Fibroblast of the aortic adventitia (primary cell): Measurements from ENCODE around the gene WNT10A. TPM values are rescaled to one million over a fixed set of nuclear protein-coding genes. Genes with fewer than 3 reads are reported as not detected.
"Not testable (repeated sequence)": the region's sequence is repeated elsewhere in the genome, so short reads cannot be mapped to it uniquely, and the experiment has no call there.

Source experiments
- DNase-seq: peaks from one replicate; pipeline ENCODE4 v3.0.0-alpha.2; 2010; ENCODE audit warnings: low read depth
- H3K4me3 ChIP-seq: 2 replicates; pipeline ENCODE4 v1.5.1; 2011; ENCODE audit warnings: low read depth, mild to moderate bottlenecking, control low read depth, low read length, moderate library complexity
- small RNA-seq: library from RNA; depleted of rRNA; stranded (forward); fragments of <200 nt; gene quantifications from one replicate; pipeline ENCODE3, GENCODE V24; 2012
- total RNA-seq: library from RNA; depleted of rRNA; stranded (reverse); fragments of >200 nt; gene quantifications from 2 replicates; pipeline ENCODE4 v1.2.3, GENCODE V29; 2012; ENCODE audit warnings: low replicate concordance
- TF ChIP-seq, protein P1 (sequence below): IDR thresholded peaks from 2 replicates; pipeline ENCODE4 v1.5.1; 2011; ENCODE audit warnings: mild to moderate bottlenecking, low read length, control low read depth, inconsistent platforms; ENCODE audit not compliant: insufficient read depth

Gene WNT10A
- total RNA-seq, 1 donor, result not detected

DNA sequence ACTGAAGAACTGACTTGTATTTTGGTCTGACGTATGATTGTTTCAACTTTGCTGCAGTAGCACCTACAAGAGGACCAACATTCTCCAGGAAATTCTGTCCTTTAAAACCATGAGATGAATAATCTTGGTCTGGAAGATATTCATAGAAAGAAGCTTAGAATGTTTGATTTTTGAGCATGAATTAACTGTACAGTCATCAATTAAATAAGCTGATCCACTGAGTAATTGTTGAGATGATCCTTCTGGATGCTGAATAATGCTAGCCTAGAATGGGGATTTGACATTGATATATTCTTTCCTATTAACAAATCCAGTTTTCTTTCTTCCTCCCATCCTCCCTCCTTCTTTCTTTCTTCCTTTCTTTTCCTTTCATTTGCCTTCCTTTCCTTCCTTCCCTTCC, 39.9 kb downstream of the WNT10A start:
- H3K4me3 ChIP-seq, result no peak overlapping the region
- DNase-seq, result no peak
- TF ChIP-seq, protein P1, sequence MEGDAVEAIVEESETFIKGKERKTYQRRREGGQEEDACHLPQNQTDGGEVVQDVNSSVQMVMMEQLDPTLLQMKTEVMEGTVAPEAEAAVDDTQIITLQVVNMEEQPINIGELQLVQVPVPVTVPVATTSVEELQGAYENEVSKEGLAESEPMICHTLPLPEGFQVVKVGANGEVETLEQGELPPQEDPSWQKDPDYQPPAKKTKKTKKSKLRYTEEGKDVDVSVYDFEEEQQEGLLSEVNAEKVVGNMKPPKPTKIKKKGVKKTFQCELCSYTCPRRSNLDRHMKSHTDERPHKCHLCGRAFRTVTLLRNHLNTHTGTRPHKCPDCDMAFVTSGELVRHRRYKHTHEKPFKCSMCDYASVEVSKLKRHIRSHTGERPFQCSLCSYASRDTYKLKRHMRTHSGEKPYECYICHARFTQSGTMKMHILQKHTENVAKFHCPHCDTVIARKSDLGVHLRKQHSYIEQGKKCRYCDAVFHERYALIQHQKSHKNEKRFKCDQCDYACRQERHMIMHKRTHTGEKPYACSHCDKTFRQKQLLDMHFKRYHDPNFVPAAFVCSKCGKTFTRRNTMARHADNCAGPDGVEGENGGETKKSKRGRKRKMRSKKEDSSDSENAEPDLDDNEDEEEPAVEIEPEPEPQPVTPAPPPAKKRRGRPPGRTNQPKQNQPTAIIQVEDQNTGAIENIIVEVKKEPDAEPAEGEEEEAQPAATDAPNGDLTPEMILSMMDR, result no peak

DNA sequence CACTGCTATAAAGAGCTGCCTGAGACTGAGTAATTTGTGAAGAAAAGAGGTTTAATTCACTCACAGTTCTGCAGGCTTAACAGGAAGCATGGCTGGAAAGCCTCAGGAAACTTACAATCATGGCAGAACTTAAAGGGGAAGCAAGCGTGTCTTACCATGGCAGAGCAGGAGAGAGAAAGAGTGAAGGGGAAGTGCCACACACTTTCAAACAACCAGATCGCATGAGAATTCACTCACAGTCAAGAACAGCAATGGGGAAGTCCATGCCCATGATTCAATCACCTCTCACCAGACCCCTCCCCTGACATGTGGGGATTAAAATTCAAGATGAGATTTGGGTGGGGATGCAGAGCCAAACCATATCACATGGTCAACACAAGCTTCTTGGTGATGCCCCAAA, 44.1 kb downstream of the WNT10A start:
- TF ChIP-seq, protein P1, result no peak
- H3K4me3 ChIP-seq, result no peak overlapping the region
- no peak for DNase-seq

DNA sequence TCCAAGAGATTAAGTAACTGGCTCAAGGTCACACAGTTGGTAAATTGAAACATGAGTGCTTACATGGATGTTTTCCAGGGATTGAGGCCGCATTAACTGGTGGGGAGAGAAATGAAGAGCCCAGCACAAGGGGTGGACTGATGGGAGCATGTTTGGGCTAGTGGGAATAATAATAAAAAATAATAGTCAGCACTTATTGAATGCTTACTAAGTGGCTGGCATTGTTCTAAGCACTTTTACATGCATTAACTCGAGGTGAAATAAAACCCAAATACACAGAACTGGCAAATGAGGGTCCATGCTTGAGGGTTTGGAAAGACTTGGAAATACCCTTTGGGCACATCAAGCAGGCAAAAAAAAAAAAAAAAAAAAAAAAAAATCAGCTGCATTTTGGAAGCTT, 44.8 kb downstream of the WNT10A start:
- no peak for DNase-seq
- H3K4me3 ChIP-seq, result no peak overlapping the region
- TF ChIP-seq, protein P1, result no peak

DNA sequence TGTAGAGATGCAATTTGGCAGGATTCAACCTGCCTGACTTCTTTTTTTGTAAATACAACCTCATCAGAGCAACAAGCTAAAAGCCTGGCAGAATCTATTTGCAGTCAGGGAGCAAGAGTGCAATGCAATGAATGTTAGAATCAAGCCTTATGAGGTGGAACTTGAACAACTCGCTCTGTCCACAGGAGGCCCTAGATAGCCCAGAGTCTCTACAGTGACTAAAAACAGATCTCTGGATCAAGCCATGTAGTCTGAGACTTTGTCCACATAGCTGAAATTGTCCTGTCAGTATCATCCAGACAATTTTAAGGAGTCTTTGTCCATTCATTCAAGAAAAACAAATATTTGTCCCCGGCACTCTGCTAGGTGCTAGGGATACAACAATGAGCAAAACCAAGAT, 46.8 kb downstream of the WNT10A start:
- H3K4me3 ChIP-seq, result no peak overlapping the region
- TF ChIP-seq, protein P1, result no peak
- no peak for DNase-seq

DNA sequence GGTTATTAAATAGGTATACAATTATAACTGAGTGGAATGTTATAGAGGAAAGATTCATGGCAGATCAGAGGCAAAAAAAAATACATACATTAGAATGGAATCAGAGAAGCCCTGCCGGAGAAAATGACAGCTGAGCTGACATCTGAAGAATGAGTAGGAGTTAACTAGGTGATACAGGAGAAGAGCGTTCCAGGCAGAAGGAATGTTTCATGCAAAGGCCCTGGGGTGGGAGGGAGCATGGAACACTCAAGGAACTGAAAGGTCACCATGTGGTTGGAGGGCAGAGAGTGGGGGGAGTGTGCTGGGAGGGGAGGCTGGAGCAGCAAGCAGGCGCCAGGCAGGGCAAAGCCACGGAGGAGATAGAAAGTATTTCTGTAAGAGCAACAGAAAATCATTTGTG, 47.2 kb downstream of the WNT10A start:
- TF ChIP-seq, protein P1, result no peak
- no peak overlapping the region for H3K4me3 ChIP-seq
- DNase-seq, result no peak

DNA sequence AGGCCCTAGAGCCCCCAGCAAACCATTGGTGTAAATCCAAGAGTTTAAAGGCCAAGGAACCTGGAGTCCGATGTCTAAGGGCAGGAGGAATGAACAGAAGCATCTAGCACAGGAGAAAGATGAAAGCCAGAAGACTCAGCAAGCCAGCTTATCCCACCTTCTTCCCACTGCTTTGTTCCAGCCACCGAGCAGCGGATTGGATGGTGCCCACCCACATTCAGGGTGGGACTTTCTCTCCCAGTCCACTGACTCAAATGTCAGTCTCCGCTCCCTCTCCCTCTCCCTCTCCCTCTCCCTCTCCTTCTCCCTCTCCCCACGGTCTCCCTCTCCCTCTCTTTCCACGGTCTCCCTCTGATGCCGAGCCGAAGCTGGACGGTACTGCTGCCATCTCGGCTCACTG, 49.8 kb downstream of the WNT10A start:
- not testable (repeated sequence) for H3K4me3 ChIP-seq, DNase-seq

DNA sequence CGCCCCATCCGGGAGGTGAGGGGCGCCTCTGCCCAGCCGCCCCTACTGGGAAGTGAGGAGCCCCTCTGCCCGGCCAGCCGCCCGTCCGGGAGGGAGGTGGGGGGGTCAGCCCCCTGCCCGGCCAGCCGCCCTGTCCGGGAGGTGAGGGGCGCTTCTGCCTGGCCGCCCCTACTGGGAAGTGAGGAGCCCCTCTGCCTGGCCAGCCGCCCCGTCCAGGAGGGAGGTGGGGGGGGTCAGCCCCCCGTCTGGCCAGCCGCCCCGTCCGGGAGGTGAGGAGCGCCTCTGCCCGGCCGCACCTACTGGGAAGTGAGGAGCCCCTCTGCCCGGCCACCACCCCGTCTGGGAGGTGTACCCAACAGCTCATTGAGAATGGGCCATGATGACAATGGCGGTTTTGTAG, 51.1 kb downstream of the WNT10A start:
- not testable (repeated sequence) for H3K4me3 ChIP-seq, DNase-seq

Small RNA genes lying within 50 kb of the gene (small RNA-seq; reads per million reads assigned to genes)
- not detected for gene RNU6-642P

Other genes starting within 250 kb of the WNT10A start
- 4.5 and 17.8 TPM in 2 replicates for gene ZNF142, start 221.2 kb upstream of the WNT10A start, total RNA-seq
- gene BCS1L, start 221.2 kb upstream of the WNT10A start, total RNA-seq, result 33.3 and 45.3 TPM in 2 replicates
- 6.5 and 26.2 TPM in 2 replicates for gene RNF25, start 208.8 kb upstream of the WNT10A start, total RNA-seq
- gene STK36, start 208.8 kb upstream of the WNT10A start, total RNA-seq, result 31.0 and 65.6 TPM in 2 replicates
- 12.4 and 14.2 TPM in 2 replicates for gene TTLL4, start 170.0 kb upstream of the WNT10A start, total RNA-seq
- gene CYP27A1, start 98.7 kb upstream of the WNT10A start, total RNA-seq, result 10.5 and 42.8 TPM in 2 replicates
- gene PRKAG3, start 49.0 kb upstream of the WNT10A start, total RNA-seq, result 0.18 and 0.41 TPM in 2 replicates
- gene WNT6, start 21.0 kb upstream of the WNT10A start, total RNA-seq, result not detected in 2 replicates
- not detected in 2 replicates for gene CDK5R2, start 78.8 kb downstream of the WNT10A start, total RNA-seq
- not detected in 2 replicates for gene FEV, start 104.3 kb downstream of the WNT10A start, total RNA-seq
- not detected in 2 replicates for gene CRYBA2, start 112.6 kb downstream of the WNT10A start, total RNA-seq
- gene CFAP65, start 160.7 kb downstream of the WNT10A start, total RNA-seq, result not detected in 2 replicates
- 0.09 TPM in 1 of 2 replicates, not detected in the other for gene IHH, start 180.1 kb downstream of the WNT10A start, total RNA-seq